Brain microvascular endothelial cell (primary cell): Measurements from ENCODE around the gene TMEM8B.
"Not testable (repeated sequence)": the region's sequence is repeated elsewhere in the genome, so short reads cannot be mapped to it uniquely, and the experiment has no call there.

Experiments used
- DNase-seq: peaks from one replicate; pipeline ENCODE4 v3.0.0-alpha.2; 2020
- H3K27ac ChIP-seq: fragments of 250-450 bp; sonication (Bioruptor Pico); 2 replicates; pipeline ENCODE4 v1.5.1; 2020; ENCODE audit warnings: mild to moderate bottlenecking, moderate library complexity
- H3K27me3 ChIP-seq: fragments of 250-450 bp; sonication (Bioruptor Pico); replicated peaks from 2 replicates; pipeline ENCODE4 v1.5.1; 2020; ENCODE audit warnings: mild to moderate bottlenecking
- H3K36me3 ChIP-seq: fragments of 250-450 bp; sonication (Bioruptor Pico); replicated peaks from 2 replicates; pipeline ENCODE4 v1.5.1; 2020; ENCODE audit warnings: mild to moderate bottlenecking
- H3K4me3 ChIP-seq: 2 replicates; pipeline ENCODE4 v1.5.1; 2011; ENCODE audit warnings: low read depth, mild to moderate bottlenecking, control low read depth, low read length, moderate library complexity
- in situ Hi-C: cut with HindIII; loops from 2 replicates; pipeline ENCODE4 v1.10.0; 2017; ENCODE audit warnings: low sequenced_read_pairs, low pct_ligation_motif_present
- TF ChIP-seq, protein P1 (sequence below): IDR thresholded peaks from 2 replicates; pipeline ENCODE4 v1.5.1; 2011; ENCODE audit warnings: low read depth, mild to moderate bottlenecking, moderate library complexity, low read length, control low read depth, inconsistent platforms; ENCODE audit errors: missing control alignments

Gene TMEM8B

DNA sequence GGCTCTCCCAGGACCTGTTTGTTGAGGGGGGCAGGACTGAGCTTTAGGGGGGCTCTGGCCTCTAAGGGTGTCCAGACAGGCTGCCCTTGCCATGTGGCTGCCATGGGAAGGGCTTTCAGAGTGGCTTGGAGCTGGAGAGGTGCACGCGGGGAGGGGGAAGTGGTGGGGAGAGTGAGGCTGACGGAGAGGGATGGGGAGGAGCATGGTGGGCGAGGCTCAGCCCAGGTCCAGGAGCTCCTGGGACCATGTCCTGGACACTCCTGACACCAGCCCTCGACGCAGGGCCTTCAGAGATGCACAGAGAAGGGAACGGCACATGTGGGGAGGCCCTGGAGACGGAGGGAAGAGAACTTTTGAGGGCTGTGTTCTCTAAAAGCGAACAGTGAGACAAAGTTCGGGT lies 82.7 kb downstream of the TMEM8B start:
- H3K4me3 ChIP-seq: no peak overlapping the region
- TF ChIP-seq, protein P1, sequence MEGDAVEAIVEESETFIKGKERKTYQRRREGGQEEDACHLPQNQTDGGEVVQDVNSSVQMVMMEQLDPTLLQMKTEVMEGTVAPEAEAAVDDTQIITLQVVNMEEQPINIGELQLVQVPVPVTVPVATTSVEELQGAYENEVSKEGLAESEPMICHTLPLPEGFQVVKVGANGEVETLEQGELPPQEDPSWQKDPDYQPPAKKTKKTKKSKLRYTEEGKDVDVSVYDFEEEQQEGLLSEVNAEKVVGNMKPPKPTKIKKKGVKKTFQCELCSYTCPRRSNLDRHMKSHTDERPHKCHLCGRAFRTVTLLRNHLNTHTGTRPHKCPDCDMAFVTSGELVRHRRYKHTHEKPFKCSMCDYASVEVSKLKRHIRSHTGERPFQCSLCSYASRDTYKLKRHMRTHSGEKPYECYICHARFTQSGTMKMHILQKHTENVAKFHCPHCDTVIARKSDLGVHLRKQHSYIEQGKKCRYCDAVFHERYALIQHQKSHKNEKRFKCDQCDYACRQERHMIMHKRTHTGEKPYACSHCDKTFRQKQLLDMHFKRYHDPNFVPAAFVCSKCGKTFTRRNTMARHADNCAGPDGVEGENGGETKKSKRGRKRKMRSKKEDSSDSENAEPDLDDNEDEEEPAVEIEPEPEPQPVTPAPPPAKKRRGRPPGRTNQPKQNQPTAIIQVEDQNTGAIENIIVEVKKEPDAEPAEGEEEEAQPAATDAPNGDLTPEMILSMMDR: no peak
- DNase-seq: no peak
- no peaks in the 10 kb centered on the region for H3K27me3 ChIP-seq
- in situ Hi-C loops: no loop called here
- H3K36me3 ChIP-seq: no peaks in the 10 kb centered on the region
- H3K27ac ChIP-seq: no peak overlapping the region

DNA sequence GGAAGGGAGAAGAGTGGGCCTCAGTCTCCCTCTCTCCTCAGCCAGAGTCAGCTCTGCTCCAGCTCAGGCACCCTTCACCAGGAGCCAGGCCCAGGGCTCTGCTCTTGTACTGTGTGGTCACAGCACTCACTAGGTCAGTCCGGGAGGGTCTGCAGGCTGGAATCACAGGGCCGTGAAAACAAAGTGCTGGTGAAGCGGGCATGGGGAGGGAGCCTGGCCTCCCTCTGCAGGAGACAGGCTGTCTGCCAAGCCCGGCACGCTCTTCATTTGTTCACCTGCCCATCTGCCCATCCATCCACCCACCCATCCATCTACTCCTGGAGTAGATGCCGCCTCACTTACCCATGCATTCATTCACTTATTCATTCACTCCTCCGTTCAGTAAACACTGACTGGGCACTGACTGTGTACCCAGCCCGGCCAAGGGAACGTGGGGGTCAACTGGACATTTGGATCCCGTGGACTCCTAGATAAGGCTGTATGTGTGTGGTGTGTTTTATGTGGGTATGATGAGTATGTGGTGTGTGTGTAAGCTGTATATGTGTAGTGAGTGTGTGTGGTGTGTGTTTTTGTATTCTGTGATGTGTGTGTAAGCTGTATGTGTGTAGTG lies 83.9 kb downstream of the TMEM8B start:
- in situ Hi-C loops: no loop called here
- Histone ChIP-seq H3K36me3 (no peaks in the 10 kb centered on the region), H3K27me3 (no peaks in the 10 kb centered on the region), H3K27ac (no peak overlapping the region), H3K4me3 (no peak overlapping the region)
- no peak for DNase-seq
- TF ChIP-seq, protein P1: no peak

DNA sequence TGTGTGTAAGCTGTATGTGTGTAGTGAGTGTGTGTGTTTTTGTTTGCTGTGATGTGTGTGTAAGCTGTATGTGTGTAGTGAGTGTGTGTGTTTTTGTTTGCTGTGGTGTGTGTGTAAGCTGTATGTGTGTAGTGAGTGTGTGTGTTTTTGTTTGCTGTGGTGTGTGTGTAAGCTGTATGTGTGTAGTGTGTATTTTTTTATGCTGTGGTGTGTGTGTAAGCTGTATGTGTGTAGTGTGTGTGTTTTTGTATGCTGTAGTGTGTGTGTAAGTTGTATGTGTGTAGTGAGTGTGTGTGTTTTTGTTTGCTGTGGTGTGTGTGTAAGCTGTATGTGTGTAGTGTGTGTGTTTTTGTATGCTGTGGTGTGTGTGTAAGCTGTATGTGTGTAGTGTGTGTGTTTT lies 84.4 kb downstream of the TMEM8B start:
- H3K27me3 ChIP-seq, in situ Hi-C loops, H3K27ac ChIP-seq, H3K4me3 ChIP-seq, H3K36me3 ChIP-seq, DNase-seq: not testable (repeated sequence)

DNA sequence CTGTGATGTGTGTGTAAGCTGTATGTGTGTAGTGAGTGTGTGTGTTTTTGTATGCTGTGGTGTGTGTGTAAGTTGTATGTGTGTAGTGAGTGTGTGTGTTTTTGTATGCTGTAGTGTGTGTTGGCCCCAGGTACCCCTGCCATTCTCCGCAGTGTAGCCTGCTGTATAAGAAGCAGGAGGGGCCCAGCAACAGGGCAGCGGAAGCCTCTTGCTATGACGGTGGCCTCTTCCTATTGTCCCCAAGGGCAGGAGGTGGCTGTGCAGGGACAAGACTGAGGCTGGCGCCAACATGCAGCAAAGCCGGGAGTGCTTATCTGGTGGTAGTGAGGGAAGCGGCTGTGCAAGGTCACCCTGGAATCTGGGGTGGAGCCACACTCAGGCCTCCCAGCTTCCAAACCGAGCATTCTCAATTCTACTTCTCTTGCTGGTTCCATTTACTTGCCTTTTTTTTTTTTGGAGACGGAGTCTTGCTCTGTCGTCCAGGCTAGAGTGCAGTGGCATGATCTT lies 85.3 kb downstream of the TMEM8B start:
- Histone ChIP-seq H3K27me3 (no peaks in the 10 kb centered on the region), H3K27ac (no peak overlapping the region), H3K36me3 (no peaks in the 10 kb centered on the region), H3K4me3 (no peak overlapping the region)
- TF ChIP-seq, protein P1: no peak
- in situ Hi-C loops: no loop called here
- DNase-seq: no peak
